ENCODE data around the gene POLR3E.
A peak's percentile ranks its signal among the peaks of the same experiment; 100 is the strongest.

The POLR3E gene

DNA sequence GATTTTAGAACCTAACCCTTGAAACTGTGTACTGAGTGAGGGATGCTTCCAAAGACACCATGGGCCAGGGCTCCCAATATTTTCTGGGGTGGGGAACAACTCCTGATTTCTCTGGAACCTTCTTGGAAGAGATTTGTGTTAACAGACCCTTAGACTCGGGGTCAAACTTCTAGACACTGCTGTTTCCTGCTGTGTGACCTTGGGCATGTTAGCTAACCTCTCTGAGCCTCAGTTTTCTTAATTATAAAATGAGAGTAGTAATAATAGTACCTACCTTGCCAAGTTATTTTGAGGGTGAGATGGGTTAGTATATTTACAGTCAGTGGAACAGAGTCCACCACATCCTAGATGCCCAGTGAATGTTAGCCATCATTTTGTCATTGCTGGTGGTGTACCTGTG, 18.8 kb downstream of the POLR3E start:
- DNase-seq (ENCODE audit: low read depth in 2 of 2) = no peak

DNA sequence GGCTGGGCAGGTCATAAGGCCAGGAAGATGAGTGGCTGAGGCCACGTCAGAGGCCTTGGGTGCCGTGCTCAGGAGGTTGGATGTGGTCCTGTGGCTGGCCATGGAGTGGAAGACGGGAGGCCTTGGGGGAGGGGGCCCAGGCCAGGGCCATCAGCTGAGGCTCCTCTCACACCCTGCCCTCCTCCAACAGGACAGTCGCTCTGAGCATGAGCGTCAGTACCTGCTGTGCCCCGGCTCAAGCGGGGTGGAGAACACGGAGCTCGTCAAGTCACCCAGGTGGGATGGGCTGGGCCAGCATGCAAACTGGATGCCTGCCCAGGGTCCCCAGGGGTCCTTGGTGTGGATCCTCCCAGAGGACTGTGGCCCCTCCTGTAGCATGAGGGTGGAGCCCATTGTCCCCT, 19.2 kb downstream of the POLR3E start:
- DNase-seq (ENCODE audit: low read depth in 2 of 2) = no peak

DNA sequence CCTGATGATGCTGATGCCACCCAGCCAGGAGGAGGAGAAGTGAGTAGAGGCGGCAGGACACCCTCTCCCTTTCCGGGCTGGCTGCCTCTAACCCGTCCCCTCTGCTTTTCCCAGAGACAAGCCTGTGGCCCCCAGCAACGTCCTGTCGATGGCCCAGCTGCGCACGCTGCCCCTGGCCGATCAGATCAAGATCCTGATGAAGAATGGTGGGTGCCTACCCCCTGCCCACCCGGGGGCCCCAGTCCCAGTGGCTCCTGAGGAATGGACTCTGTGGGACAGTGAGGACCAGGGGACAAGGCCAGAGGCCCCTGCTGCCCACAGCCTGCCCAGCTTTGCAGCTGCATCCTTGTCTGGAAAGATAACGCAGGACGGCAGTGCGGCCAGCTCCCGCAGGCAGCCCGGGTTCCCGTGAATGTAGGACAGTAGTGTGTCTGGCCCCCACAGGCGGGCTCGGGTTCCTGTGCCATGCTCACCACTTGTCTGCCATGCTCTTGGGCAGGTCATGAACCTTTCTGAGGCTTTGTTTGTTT, 19.9 kb downstream of the POLR3E start:
- DNase-seq (ENCODE audit: low read depth in 2 of 2) = no peak

DNA sequence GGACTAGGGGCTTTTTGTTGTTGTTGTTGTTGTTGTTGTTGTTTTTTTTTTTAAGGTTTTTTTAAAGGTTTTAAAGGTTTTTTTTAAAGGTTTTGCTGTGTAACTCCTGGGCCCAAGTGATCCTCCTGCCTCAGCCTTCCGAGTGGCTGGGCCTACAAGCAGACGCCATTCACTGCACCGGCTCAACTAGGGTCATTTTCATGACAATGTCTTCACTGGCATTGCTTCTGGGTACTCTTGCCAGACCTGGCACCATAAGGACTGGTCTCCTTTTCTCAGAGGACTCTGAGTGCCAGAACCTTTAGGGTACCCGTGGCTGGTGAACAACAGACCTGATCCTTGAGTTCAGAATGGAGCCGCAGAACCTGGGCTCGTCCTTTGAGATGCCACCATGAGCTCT, 20.4 kb downstream of the POLR3E start:
- DNase-seq (ENCODE audit: low read depth in 2 of 2) = no peak

DNA sequence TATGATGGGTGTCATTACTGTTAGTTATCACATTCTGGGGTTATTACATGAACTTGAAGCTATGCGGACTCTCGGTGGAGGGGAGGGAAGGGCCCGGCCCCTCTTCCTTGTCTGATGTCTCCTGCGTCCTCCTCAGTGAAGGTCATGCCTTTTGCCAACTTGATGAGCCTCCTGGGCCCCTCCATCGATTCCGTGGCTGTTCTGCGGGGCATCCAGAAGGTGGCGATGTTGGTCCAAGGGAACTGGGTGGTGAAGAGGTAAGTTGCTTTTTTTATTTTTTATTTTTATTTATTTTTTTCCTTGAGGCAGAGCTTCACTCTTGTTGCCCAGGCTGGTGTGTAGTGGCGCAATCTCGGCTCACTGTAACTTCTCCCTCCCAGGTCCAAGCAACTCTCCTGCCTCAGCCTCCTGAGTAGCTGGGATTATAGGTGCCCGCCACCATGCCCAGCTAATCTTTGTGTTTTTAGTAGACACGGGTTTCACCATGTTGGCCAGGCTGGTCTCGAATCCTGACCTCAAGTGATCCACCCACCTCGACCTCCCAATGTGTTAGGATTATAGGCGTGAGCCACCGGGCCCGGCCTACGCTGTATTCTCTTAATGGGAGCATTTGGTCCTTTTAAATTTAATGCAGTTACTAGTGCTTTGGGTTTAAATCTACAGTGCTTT, 21.6 kb downstream of the POLR3E start:
- DNase-seq (ENCODE audit: low read depth in 2 of 2) = peak; percentile 19 to 31

DNA sequence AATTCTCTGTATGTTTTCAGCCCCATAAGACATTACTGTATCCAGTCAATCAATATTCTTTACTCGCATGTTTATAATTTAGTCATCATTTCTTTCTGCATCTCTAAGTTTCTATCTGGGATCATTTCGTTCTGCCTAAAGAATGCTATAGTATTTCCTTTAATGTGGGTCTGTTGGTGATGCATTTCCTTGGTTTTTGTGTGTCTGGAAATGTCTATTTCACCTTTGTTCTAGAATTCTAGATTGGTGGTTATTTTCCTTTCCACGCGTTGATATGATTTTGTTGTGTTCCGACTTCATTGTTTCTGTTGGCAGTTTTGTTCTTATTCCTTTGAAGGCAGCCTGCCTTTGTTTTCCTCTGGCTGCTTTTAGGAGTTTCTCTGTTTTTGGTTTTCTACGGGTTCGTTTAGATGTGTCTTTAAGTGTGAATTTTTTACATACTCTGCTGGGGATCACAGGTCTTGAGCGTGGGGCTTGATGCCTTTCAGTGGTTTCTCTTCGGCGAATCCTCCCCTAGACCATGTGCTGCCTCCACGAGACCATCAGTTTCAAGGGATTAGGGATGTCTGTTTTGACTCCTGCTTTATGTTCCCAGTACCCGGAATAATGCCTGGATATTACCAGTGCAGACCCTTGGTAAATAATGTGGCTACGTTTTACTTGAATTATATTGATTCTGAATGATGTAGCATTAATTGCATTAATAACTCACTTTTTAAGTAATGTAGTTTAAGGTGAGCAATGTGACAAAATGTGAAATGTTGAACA, 23.5 kb downstream of the POLR3E start:
- no peak for DNase-seq (ENCODE audit: low read depth in 2 of 2)

DNA sequence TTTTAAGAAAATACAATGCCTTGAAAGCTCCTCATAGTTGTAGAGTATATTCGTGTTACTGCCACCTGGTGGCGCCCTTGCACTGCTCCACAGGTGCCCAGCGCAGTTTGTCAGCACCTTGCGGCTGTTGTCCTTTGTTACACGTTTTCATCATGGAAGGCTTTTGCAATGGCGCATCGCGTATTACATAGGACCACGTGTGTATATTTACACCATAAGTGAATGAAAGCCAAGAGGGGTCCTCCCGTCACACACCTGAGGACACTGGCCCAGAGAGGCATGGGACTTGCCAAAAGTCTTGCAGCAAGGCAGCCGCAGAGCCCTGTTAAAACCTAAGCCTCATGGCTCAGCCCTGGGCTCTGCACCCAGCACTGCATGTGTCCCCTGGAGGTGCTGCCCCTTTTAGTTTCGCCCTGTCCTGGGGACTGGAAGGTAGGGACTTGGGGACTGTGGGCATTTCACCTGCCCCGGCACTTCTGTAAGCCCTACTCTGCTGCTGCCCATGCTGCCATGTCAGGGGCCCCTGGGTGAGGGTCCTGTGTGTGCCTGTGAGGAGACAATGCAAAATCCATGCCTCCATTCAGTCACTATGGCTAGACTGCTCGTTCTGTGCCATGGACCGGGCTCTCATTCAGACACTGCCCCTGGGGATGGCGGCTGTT, 24.3 kb downstream of the POLR3E start:
- peak; percentile 28 to 44 for DNase-seq (ENCODE audit: low read depth in 2 of 2)

DNA sequence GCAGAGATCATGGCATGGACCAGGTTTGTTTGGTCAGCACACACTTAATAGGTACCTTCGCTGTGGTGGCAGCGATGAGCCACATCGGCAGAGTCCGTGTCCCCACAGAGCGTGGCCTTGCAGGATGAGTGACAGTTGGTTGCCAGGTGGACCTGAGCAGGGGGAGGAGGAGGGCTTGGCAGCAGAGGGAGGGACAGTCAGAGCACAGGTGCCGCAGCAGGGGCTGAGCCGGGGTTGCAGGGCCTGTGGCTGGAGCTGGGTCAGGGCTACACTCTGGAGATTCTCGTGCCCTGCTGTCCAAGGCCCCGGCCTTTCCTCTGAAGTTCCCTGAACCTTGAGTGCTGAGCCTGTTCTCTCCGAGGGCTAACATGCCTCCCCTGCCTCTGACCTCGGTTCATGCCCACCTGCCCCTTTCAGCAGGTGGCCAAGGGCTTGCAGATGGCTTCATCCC, 24.8 kb downstream of the POLR3E start:
- no peak for DNase-seq (ENCODE audit: low read depth in 2 of 2)

DNA sequence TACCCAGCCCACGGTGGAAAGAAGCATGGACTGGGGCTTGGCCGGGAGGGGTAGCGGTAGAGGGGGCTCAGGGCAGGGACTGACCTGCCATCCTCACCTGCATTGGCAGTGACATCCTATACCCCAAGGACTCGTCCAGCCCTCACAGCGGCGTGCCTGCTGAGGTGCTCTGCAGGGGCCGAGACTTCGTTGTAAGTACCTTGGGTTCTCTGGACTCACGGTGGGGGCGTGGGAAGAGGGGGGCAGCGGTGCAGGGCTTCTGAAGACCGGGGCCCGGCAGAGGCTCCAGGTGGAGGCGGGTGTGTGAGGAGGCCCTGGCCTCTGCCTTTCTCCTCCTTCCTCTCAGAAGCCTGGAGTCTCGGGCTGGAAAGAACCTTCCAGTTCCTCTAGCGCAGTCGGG, 25.5 kb downstream of the POLR3E start:
- no peak for DNase-seq (ENCODE audit: low read depth in 2 of 2)

DNA sequence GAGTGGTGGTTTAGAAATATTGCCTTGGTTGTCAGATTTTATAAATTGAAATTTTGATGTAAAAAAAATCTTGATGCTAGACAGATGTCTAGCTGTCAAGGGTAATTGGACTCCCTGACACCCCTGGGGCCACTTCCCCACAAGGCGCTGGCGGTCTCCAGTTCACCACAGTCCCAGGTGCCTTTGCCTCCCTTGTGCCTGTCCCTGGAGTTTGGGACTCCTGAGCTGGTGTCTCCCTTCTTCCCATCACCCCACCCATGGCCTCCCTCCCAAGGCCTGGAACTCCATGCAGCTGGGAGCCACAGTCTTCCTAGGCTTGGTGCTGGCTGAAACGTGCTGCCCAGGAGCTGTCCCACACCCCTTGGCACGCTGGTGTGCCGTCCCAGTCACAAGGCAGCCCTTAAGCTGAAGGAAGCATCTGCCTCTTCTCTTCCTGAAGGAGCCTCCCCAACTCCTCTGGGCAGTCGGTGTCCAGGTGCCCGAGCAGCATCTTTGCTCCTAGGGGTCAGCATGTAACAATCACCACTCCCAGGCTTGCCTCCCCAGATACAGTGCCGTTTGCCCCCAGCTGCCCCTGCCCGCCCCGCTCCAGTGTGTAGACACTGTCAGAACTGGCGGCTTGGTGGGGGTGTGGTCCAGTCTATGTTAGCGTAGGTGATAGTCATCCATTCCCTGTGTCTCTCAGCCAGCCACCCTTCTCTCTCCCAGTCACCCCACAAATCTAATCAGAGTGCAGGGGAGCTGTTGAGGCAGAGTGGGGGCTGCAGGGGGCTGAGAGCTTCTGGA, 26.2 kb downstream of the POLR3E start:
- no peak for DNase-seq (ENCODE audit: low read depth in 2 of 2)

DNA sequence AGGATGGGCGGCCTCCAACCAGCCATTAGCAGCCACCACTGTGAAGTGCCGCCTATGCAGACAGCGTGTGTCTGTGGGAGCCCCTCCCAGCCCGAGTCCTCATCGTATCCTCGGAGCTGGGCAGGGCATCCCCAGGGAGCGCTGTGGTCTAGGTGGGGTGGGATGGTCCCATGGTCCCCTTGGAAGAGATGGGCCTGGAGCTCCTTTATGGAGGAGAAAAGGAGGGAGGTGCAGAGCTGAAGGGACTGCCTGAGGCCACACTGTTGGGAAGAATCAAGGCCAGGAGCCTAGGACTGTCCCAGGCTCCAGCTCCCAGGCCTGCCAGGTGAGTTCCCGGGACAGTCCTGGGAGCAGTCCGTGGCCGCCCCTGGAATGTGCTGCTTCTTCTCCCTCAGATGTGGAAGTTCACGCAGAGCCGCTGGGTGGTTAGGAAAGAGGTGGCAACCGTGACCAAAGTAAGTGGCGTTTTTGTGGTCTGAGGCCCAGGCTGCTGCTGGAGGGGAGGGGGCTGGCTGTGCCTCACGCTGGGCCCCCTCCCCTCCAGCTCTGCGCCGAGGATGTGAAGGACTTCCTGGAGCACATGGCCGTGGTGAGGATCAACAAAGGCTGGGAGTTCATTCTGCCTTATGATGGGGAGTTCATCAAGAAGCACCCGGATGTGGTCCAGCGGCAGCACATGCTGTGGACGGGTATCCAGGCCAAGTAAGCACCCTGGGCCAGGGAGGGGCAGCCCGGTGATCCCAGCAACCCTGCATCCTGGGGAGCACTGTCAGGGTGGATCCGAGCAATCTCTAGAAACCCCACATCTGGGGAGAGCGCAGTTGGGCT, 27.0 kb downstream of the POLR3E start:
- no peak for DNase-seq (ENCODE audit: low read depth in 2 of 2)

DNA sequence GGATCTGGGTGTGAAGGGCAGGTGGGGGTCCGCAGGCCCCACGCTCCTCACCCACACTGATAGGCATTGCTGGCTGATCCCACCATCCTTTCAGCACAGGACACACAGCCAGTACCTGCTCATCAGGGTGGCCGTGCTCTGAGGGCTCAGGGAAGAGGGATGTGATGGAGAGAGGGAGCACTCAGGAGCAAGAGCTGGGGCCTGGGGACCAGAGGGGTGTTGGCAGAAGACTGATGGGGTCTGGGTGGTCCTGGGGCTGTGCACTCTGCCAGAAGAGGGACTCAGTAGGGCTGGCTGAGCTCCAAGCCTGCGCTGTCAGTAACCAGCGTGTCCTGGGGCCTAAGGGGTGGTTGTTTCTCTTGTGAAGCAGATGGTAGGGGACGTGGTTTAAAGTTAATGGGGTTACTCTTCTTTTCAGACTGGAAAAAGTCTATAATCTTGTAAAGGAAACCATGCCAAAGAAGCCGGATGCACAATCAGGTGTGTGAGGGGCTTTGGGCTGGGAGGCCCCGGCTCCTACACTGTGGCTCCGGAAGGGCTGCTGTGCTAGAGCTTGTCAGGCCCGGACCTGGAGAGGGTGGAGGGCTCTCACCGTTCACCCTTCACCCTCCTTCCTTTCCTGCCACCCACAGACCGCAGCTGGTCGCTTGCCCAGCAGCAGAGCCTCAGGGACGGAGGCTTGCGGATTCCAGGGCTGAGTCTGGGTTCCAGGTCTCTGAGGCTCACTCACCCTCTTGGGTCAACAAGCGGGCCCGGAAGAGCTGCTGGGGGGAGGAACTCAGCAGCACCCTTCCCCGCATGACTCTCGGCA, 27.8 kb downstream of the POLR3E start:
- no peak for DNase-seq (ENCODE audit: low read depth in 2 of 2)

DNA sequence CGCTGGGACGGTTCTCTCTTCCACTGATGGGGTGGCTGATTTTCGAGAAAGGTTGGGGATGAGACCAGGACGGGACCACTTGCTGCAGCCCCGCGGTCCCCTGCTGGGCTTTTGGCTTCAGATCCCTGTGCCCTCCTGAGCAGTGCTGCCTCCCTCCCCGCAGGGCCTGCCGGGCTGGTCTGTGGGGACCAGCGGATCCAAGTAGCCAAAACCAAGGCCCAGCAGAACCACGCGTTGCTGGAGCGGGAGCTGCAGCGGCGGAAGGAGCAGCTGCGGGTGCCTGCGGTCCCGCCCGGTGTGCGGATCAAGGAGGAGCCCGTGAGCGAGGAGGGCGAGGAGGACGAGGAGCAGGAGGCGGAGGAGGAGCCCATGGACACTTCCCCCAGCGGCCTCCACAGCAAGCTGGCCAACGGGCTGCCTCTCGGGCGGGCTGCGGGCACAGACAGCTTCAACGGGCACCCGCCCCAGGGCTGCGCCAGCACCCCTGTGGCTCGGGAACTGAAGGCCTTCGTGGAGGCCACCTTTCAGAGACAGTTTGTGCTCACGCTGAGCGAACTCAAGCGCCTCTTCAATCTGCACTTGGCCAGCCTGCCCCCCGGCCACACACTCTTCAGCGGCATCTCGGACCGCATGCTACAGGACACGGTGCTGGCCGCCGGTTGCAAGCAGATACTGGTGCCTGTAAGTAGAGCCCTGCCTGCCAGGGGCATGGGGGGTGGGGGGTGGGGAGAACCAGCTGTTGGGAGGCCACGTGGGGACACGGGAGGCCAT, 28.6 kb downstream of the POLR3E start:
- no peak for DNase-seq (ENCODE audit: low read depth in 2 of 2)

DNA sequence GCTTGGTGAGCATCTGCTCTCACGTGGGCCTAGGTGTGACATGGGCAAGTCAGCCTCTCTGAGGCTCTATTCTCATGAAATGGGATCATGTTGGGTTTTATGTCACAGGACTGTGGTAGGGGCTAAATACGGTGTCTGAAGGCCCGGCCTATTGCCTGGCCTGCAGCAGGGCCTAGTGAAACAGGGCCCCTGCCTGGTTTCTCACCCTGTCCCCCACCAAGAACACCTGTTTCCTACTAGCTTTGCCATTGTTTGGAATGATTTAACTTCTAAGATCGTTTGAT, 29.1 kb downstream of the POLR3E start:
- no peak for DNase-seq (ENCODE audit: low read depth in 2 of 2)

DNA sequence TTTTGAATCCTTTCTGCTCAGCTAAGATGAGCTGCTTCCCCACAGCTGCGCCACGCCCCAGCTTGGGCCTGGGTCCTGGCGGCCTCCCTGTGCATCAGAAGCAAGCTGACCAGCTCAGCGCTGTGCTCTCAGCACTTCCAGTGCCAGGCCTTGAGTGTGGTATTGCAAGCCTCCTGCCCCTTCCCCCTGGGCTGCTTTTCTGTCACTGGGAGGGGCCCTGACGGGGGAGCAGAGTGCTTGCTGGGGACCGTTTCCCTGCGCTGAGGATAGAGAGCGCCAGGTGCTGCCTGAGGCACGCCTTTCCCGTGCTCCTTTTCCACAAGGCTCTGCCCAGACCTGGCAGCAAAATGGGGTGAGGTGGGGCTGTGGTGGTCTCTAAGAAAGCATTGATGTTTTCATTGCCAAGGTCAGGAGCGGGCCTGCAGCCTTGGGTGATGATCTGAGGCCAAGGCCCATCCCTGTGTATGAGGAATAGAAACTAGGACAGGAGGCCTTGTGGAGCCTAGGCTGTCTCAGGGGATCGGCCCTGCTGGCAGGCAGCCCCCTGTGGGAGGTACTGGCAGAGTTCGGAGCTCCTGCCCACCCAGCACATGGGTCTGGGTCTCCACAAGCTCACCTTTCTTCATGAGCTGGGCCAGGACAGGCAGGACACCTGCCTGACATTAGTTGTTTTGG, 29.7 kb downstream of the POLR3E start:
- no peak for DNase-seq (ENCODE audit: low read depth in 2 of 2)

DNA sequence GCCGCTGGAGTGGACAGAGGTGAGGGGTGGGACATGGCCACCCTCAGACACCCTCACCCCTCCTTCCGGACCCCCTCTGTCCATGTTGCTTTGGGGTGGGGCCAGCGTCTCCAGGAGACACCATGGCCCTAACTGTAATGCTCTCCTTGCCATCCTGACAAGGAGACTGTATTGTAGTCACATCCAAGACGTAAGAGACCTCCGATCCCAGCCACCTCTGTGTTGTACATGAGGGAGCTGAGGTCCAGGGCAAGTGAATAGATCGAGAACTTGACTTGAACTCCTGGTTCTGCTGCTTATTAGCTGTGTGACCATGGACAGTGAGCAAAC, 30.2 kb downstream of the POLR3E start:
- DNase-seq (ENCODE audit: low read depth in 2 of 2) = no peak

DNA sequence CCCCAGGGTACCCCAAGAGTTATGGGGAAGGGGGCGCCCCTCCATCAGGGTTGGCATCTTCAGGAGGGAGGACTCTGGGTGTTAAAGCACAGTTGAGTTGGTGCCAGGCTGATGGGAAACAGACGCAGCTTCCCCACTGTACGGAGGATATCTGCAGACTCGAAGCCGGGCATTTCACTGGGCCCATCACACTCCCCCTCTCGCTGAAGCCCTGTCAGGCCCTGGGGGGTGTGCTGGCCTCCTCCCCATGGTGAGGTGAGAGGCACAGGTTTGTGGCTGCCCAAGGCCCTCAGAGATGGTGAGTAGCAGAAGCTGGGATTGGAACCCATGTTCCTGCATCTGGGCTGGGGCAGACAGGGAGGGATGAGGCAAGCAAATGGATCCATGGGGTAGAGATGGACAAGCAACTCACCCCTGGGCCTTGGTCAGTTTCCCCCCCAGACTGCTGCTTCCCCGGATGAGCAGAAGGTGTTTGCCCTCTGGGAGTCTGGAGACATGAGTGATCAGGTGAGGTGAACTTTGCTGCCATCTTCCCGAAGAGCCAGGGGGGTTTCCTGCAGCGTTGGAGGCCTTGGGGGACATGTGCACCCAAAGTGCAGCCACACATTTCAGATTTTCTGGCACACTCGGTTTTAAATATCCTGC, 31.0 kb downstream of the POLR3E start:
- no peak for DNase-seq (ENCODE audit: low read depth in 2 of 2)

DNA sequence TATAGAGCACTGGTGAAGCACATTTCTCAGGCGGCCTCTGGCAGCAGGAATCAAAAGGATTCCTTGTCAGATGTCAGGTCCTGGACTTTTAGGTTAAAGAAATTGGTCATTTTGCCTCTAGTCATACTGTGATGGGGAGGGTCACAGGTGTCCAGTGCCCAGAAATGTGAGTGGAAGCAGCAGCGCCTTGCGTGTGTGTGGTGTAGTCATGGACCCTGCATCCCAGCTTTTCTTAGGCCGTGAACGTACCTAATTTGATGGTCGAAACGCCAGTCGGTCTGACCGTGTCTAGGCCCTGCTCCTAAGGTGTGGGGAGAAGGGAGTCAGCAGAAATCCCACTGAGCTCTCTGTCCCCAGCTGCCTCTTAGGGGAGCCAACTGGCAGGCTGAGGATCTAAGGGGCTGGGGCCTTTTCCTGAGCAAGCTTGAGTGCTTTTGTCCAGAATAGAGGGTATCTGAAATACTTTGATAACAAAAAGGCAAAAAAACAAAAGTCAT, 32.0 kb downstream of the POLR3E start:
- DNase-seq (ENCODE audit: low read depth in 2 of 2) = no peak

Data from stimulated activated CD8-positive, alpha-beta memory T cell treated with anti-CD3 and anti-CD28 coated beads, Interleukin-7, amount 100 ng/mL, for 4 hours (primary cell).